Stomach (tissue), 4 donors: ENCODE results near the gene JAG1.

Experiments
- POLR2A ChIP-seq, 4 donors: fragments of 450-650 bp; IDR thresholded peaks; one replicate each; pipeline ENCODE4 v1.6.1; 2016; ENCODE audit warnings: antibody characterized with exemption in 4 of 4, control low read depth in 2 of 4, mild to moderate bottlenecking in 1 of 4, moderate library complexity in 1 of 4
- POLR2AphosphoS5 ChIP-seq, 3 donors: sonication (generic); formaldehyde crosslinking; IDR thresholded peaks; one replicate each; pipeline ENCODE4 v1.6.1; 2016; ENCODE audit warnings: antibody characterized with exemption in 3 of 3
- TF ChIP-seq, protein P1 (sequence below), 7 experiments: fragments of 450-650 bp in 4 of 7; fragments of 200-600 bp in 3 of 7; sonication (generic) in 3 of 7; IDR thresholded peaks; one replicate each; pipeline ENCODE4 v1.5.1; 2016 to 2019; ENCODE audit warnings: antibody characterized with exemption in 7 of 7, control low read depth in 2 of 7, mild to moderate bottlenecking in 1 of 7

DNA sequence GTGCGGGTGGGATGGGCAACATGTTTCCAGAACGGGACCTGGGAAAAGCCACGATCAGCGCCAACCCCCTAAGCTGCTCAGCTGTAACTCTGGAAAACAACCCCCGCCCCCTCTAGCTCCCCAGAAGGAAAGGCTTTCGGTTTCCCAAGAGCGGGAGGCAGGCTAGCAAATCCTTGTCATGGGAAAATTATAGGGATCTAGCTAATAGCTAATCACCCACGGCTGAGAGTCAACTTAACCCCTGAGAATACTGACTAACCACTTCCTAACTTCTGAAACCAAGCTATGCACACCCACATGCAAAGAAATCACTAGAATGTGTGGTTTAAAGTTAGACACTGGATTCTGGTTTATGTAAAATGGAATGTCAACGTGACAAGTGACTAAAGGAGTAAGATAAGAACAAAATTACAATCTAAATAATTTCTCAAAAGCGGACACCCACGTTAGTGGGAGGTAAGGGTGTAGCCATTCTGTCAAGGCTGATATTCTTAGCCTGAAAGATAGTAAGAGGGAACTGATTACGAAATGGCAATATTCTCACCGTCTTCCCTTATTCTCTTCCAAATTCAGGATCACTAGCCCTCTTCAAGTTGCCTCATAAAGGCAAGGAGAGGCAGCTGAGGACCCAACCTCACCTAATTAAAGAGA lies 20.1 kb downstream of the JAG1 start:
- TF ChIP-seq, protein P1, sequence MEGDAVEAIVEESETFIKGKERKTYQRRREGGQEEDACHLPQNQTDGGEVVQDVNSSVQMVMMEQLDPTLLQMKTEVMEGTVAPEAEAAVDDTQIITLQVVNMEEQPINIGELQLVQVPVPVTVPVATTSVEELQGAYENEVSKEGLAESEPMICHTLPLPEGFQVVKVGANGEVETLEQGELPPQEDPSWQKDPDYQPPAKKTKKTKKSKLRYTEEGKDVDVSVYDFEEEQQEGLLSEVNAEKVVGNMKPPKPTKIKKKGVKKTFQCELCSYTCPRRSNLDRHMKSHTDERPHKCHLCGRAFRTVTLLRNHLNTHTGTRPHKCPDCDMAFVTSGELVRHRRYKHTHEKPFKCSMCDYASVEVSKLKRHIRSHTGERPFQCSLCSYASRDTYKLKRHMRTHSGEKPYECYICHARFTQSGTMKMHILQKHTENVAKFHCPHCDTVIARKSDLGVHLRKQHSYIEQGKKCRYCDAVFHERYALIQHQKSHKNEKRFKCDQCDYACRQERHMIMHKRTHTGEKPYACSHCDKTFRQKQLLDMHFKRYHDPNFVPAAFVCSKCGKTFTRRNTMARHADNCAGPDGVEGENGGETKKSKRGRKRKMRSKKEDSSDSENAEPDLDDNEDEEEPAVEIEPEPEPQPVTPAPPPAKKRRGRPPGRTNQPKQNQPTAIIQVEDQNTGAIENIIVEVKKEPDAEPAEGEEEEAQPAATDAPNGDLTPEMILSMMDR (IDR thresholded peaks at IDR 0.05), result no peak
- no peak for TF ChIP-seq POLR2A (IDR thresholded peaks at IDR 0.05)
- TF ChIP-seq POLR2AphosphoS5 (IDR thresholded peaks at IDR 0.05), result no peak
